K562 (cell line): Measurements from ENCODE around the gene ISYNA1. TPM values are rescaled to one million over a fixed set of nuclear protein-coding genes. Genes with fewer than 3 reads are reported as not detected.

Source experiments
- ATAC-seq: fragments of 200-7000 bp; cut with Tn5 transposase; 3 replicates; pipeline ENCODE4 v1.9.1; 2020; ENCODE audit warnings: moderate library complexity
- BruUV-seq: library from RNA; stranded (reverse); fragments of 400-500 nt; replicated peaks from 2 replicates; lab custom pipeline; 2021; lab: Mats Ljungman, UMichigan
- CTCF ChIA-PET: fragments of 300-600 bp; formaldehyde crosslinking; extraction: SDS; loops from one replicate; lab custom pipeline; 2021; ENCODE audit warnings: low intra/inter-chr PET ratio; lab: Yijun Ruan, JAX
- POLR2A ChIA-PET: fragments of 300-600, 350-650 bp; sonication (Branson Sonifier 250); formaldehyde crosslinking; extraction: SDS; loops from one replicate; lab custom pipeline; 2021; ENCODE audit warnings: antibody characterized with exemption, inconsistent platforms; lab: Yijun Ruan, JAX
- DNase-seq, 4 experiments: peaks; one replicate each; pipeline versions ENCODE4 v3.0.0 to v3.0.0-alpha.2; 2011 to 2018; ENCODE audit warnings: low spot score in 3 of 4, mixed read lengths in 3 of 4; ENCODE audit errors: extremely low read depth in 1 of 4
- FAIRE-seq: peaks from 2 replicates; lab custom pipeline; 2011; peaks lifted over from hg19 to GRCh38; lab: Jason Lieb, UNC
- H2AFZ ChIP-seq: 2 replicates; pipeline ENCODE4 v1.6.0; 2011; ENCODE audit warnings: low read depth, low read length, control low read depth, inconsistent platforms
- H3K27ac ChIP-seq: fragments of 200-600 bp; 3 replicates; pipeline ENCODE4 v1.8.0; 2011; ENCODE audit warnings: low read depth, mild to moderate bottlenecking, control low read depth, inconsistent platforms, low read length, moderate library complexity, mixed read lengths; ENCODE audit errors: extremely low read depth
- H3K27me3 ChIP-seq, 2 experiments: fragments of 300-600 bp in 1 of 2; 2 replicates in 1 of 2; 3 replicates in 1 of 2; pipeline versions ENCODE4 v1.6.0 to v1.8.0; 2011; ENCODE audit warnings: inconsistent platforms in 2 of 2, low read length in 2 of 2, mild to moderate bottlenecking in 1 of 2, mixed read lengths in 1 of 2, moderate library complexity in 1 of 2; ENCODE audit not compliant: control insufficient read depth in 2 of 2, insufficient read depth in 2 of 2
- H3K36me3 ChIP-seq: fragments of 300-600 bp; 3 replicates; pipeline ENCODE4 v1.8.0; 2011; ENCODE audit warnings: mild to moderate bottlenecking, low read length, inconsistent platforms; ENCODE audit not compliant: control insufficient read depth, insufficient read depth
- H3K4me1 ChIP-seq, 2 experiments: fragments of 200-600 bp in 1 of 2; replicated peaks in 1 of 2; 2 replicates in 1 of 2; 3 replicates in 1 of 2; pipeline versions ENCODE4 v1.5.1 to v1.8.0; 2011; ENCODE audit warnings: inconsistent platforms in 2 of 2, low read length in 2 of 2, mild to moderate bottlenecking in 1 of 2, mixed read lengths in 1 of 2, moderate library complexity in 1 of 2; ENCODE audit not compliant: control insufficient read depth in 2 of 2, insufficient read depth in 2 of 2
- H3K4me2 ChIP-seq: 2 replicates; pipeline ENCODE4 v1.6.1; 2011; ENCODE audit warnings: low read length, control low read depth, inconsistent platforms, mixed read lengths; ENCODE audit not compliant: insufficient read depth
- H3K4me3 ChIP-seq: fragments of 200-600 bp; sonication (generic), shearing (Covaris generic); 2 replicates; pipeline ENCODE4 v1.5.1; 2016; ENCODE audit warnings: control low read depth, inconsistent platforms
- H3K79me2 ChIP-seq: fragments of 200-600 bp; 3 replicates; pipeline ENCODE4 v1.8.0; 2011; ENCODE audit warnings: low read length, inconsistent platforms; ENCODE audit not compliant: control insufficient read depth, insufficient read depth
- H3K9ac ChIP-seq, 2 experiments: 2 replicates each; pipeline versions ENCODE4 v1.6.0 to v1.6.1; 2011; ENCODE audit warnings: low read depth in 2 of 2, low read length in 2 of 2, control low read depth in 1 of 2, inconsistent platforms in 1 of 2, mild to moderate bottlenecking in 1 of 2, mixed read lengths in 1 of 2; ENCODE audit not compliant: insufficient read depth in 1 of 2
- H3K9me1 ChIP-seq: one replicate; pipeline ENCODE4 v1.6.0; 2011; ENCODE audit warnings: inconsistent platforms, mild to moderate bottlenecking, low read length, moderate library complexity; ENCODE audit not compliant: control insufficient read depth, insufficient read depth
- H3K9me3 ChIP-seq: replicated peaks from 2 replicates; pipeline ENCODE4 v1.5.1; 2011; ENCODE audit warnings: low read depth, low read length, inconsistent platforms; ENCODE audit not compliant: control insufficient read depth, insufficient read depth
- H4K20me1 ChIP-seq: replicated peaks from 2 replicates; pipeline ENCODE4 v1.6.1; 2011; ENCODE audit warnings: low read length, inconsistent platforms, mixed read lengths; ENCODE audit not compliant: control insufficient read depth, insufficient read depth
- ADNP ChIP-seq: fragments of 200-800 bp; sonication (Bioruptor generic); IDR thresholded peaks from 2 replicates; pipeline ENCODE4 v1.6.1; 2016; ENCODE audit warnings: missing genetic modification characterization, missing compliant biosample characterization
- CTCF ChIP-seq, 3 experiments: IDR thresholded peaks in 2 of 3; conservative IDR thresholded peaks in 1 of 3; 2 replicates each; pipeline ENCODE4 v1.5.1; 2011 to 2012; ENCODE audit warnings: low read length in 3 of 3, mild to moderate bottlenecking in 3 of 3, control low read depth in 2 of 3, improper control_type of control experiment in 1 of 3, inconsistent platforms in 1 of 3, low read depth in 1 of 3, mixed read lengths in 1 of 3, moderate library complexity in 1 of 3; ENCODE audit not compliant: insufficient read depth in 2 of 3
- PKNOX1 ChIP-seq: fragments of 450-650 bp; IDR thresholded peaks from 2 replicates; pipeline ENCODE4 v1.6.1; 2016
- RBM25 ChIP-seq: fragments of 200-400 bp; formaldehyde crosslinking; IDR thresholded peaks from 2 replicates; pipeline ENCODE4 v1.6.1; 2018; ENCODE audit warnings: low read length, low read depth, moderate library complexity; ENCODE audit not compliant: severe bottlenecking
- YBX1 ChIP-seq: fragments of 450-650 bp; IDR thresholded peaks from 2 replicates; pipeline ENCODE4 v1.7.1; 2016; ENCODE audit warnings: mild to moderate bottlenecking
- ZBTB7A ChIP-seq: IDR thresholded peaks from 2 replicates; pipeline ENCODE4 v1.6.1; 2011; ENCODE audit warnings: low read depth, mild to moderate bottlenecking, low read length, moderate library complexity, borderline replicate concordance; ENCODE audit not compliant: control insufficient read depth
- ZNF449 ChIP-seq: fragments of 250-450 bp; sonication (Bioruptor Pico); IDR thresholded peaks from 2 replicates; pipeline ENCODE4 v1.8.0; 2022; ENCODE audit warnings: moderate library complexity, mild to moderate bottlenecking, inconsistent platforms
- ZNF518B ChIP-seq: fragments of 250-450 bp; sonication (Bioruptor Pico); IDR thresholded peaks from 2 replicates; pipeline ENCODE4 v1.5.0; 2021; ENCODE audit warnings: mild to moderate bottlenecking, moderate library complexity
- ZNF584 ChIP-seq: fragments of 200-800 bp; sonication (Bioruptor generic); IDR thresholded peaks from 2 replicates; pipeline ENCODE4 v1.6.1; 2016; ENCODE audit warnings: low read depth, mild to moderate bottlenecking, missing genetic modification characterization, missing compliant biosample characterization
- WGBS: fragments of 100-300 bp; shearing (Covaris generic); methylation state at CpG from one replicate; pipeline ENCODE4 v1.1.6; 2016; ENCODE audit warnings: low coverage, mixed read lengths; ENCODE audit not compliant: insufficient coverage; ENCODE audit errors: missing lambda C conversion rate; 5-methylcytosine and 5-hydroxymethylcytosine counted together
- in situ Hi-C: fragments of 300-500 bp; cut with MboI; formaldehyde crosslinking; loops from 4 replicates; pipeline ENCODE4 v1.15.0; 2018; ENCODE audit warnings: inconsistent platforms, mixed read lengths
- intact Hi-C: fragments of 100-400 bp; cut with micrococcal nuclease; formaldehyde crosslinking; loops from 2 replicates; pipeline ENCODE4 v1.14.2; 2022
- polyA plus RNA-seq, 8 experiments: library from polyadenylated mRNA; depleted of rRNA in 4 of 8; stranded (reverse) in 5 of 8; unstranded in 3 of 8; fragments of >200 nt; fragmentation: Nextera tagmentation in 2 of 8; fragmentation: Illumina TruSeq in 1 of 8; extraction: Ambion mirVana in 2 of 8; extraction: Trizol in 1 of 8; gene quantifications; 2 replicates each; pipeline versions ENCODE4 v1.2.1 to v1.2.3, GENCODE V29; 2011 to 2014; ENCODE audit warnings: inconsistent platforms in 1 of 8, missing spikeins in 1 of 8
- total RNA-seq, 7 experiments: library from RNA; depleted of rRNA in 6 of 7; stranded (reverse); fragments of >200 nt in 6 of 7; fragmentation: Illumina TruSeq in 2 of 7; extraction: Trizol in 2 of 7; gene quantifications; 2 replicates each; pipeline versions ENCODE4 v1.2.1 to v1.2.3, GENCODE V29; 2011 to 2021; ENCODE audit warnings: low replicate concordance in 1 of 7

Gene ISYNA1
- total and polyA plus RNA-seq, 9 of the 15 experiments (the other 6 are each of a cell fraction or from before 2014, with no cell fraction given), result 21.8 to 460 (median 93.2) TPM

- no peak overlapping the region for H3K27ac ChIP-seq
- H2AFZ ChIP-seq, result no peak overlapping the region
- no peaks in the 10 kb centered on the region for H3K9me1 ChIP-seq
- 88% methylated on average over 11 of the region's 16 CpGs for WGBS
- peaks cover 31 to 62% of the 10 kb centered on the region in 2 experiments for H3K4me1 ChIP-seq
- no peaks in the 10 kb centered on the region for H3K36me3 ChIP-seq
- DNase-seq, result no peak
- H3K27me3 ChIP-seq, result no peaks in the 10 kb centered on the region
- intact Hi-C loops (loop anchor here (5.0 kb wide), 1 partner anchor 350 kb away; no protein-coding TSS in a partner anchor), in situ Hi-C loops (loop anchor here (10.0 kb wide), 1 partner anchor 318 kb away; the partner anchor contains the start of gene MAST3)
- H3K79me2 ChIP-seq, result no peaks in the 10 kb centered on the region; the same call in 2 of the 3 replicates
- no peak for FAIRE-seq
- no peaks in the 10 kb centered on the region for H4K20me1 ChIP-seq
- H3K4me3 ChIP-seq, result no peak overlapping the region
- no TSS peak for BruUV-seq
- no peak overlapping the region for H3K9ac ChIP-seq
- ATAC-seq, result no peak
- H3K4me2 ChIP-seq, result no peak overlapping the region
- ChIA-PET POLR2A (interaction anchor here (0.6 to 11.1 kb wide), 6 partner anchors 11 to 137 kb away, joined by 3 to 244 read pairs (median 11); partner anchors contain the start of genes GDF15 and JUND), CTCF (no interaction called here)
- H3K9me3 ChIP-seq, result no peaks in the 10 kb centered on the region
- TF ChIP-seq ZBTB7A (peak; percentile 50), RBM25 (peak; percentile 18), CTCF (IDR thresholded peaks at IDR 0.05 in 2 of 3, conservative IDR thresholded peaks at IDR 0.05 in 1 of 3; ENCODE audit: insufficient read depth in 2 of 3, low read depth in 1 of 3, low read length in 3 of 3) (peak in 1 of 3 experiments; percentile 26; a peak in 2 of 6 replicates), ZNF518B (no peak), YBX1 (no peak), ZNF449 (CRISPR knock-in tag) (no peak), ADNP (0 out of 2 replicates have a peak, but pooled peaks have one; percentile 36), PKNOX1 (peak; percentile 14; the same call in 1 of the 2 replicates), ZNF584 (CRISPR knock-in tag) (no peak)
Observed at GRCh38 chr19:18412610-18413239, 25.2 kb downstream of the ISYNA1 start.
